ENCODE data around the gene TCP1.
"Not testable (repeated sequence)": the region's sequence is repeated elsewhere in the genome, so short reads cannot be mapped to it uniquely, and the experiment has no call there.

DNA sequence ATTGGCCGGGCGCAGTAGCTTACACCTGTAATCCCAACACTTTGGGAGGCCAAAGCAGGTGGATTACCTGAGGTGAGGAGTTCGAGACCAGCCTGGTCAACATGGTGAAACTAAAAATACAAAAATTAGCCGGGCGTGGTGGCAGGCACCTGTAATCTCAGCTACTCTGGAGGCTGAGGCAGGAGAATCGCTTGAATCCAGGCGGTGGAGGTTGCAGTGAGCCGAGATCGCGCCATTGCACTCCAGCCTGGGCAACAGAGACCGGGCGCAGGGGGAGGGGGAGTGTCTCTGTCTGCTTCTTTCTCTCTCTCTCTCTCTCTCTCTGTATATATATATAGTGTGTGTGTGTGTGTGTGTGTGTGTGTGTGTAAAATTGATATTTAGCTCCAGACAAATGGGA, 56.9 kb downstream of the TCP1 start:
- TF ChIP-seq POLR2A (IDR thresholded peaks at IDR 0.05): not testable (repeated sequence)
- TF ChIP-seq, protein P1, sequence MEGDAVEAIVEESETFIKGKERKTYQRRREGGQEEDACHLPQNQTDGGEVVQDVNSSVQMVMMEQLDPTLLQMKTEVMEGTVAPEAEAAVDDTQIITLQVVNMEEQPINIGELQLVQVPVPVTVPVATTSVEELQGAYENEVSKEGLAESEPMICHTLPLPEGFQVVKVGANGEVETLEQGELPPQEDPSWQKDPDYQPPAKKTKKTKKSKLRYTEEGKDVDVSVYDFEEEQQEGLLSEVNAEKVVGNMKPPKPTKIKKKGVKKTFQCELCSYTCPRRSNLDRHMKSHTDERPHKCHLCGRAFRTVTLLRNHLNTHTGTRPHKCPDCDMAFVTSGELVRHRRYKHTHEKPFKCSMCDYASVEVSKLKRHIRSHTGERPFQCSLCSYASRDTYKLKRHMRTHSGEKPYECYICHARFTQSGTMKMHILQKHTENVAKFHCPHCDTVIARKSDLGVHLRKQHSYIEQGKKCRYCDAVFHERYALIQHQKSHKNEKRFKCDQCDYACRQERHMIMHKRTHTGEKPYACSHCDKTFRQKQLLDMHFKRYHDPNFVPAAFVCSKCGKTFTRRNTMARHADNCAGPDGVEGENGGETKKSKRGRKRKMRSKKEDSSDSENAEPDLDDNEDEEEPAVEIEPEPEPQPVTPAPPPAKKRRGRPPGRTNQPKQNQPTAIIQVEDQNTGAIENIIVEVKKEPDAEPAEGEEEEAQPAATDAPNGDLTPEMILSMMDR (IDR thresholded peaks at IDR 0.05): not testable (repeated sequence)
